ENCODE measurements around the gene CLIC4. TPM values are rescaled to one million over a fixed set of nuclear protein-coding genes. Genes with fewer than 3 reads are reported as not detected.

CLIC4 gene
- total RNA-seq, 1 donor = 711 TPM

DNA sequence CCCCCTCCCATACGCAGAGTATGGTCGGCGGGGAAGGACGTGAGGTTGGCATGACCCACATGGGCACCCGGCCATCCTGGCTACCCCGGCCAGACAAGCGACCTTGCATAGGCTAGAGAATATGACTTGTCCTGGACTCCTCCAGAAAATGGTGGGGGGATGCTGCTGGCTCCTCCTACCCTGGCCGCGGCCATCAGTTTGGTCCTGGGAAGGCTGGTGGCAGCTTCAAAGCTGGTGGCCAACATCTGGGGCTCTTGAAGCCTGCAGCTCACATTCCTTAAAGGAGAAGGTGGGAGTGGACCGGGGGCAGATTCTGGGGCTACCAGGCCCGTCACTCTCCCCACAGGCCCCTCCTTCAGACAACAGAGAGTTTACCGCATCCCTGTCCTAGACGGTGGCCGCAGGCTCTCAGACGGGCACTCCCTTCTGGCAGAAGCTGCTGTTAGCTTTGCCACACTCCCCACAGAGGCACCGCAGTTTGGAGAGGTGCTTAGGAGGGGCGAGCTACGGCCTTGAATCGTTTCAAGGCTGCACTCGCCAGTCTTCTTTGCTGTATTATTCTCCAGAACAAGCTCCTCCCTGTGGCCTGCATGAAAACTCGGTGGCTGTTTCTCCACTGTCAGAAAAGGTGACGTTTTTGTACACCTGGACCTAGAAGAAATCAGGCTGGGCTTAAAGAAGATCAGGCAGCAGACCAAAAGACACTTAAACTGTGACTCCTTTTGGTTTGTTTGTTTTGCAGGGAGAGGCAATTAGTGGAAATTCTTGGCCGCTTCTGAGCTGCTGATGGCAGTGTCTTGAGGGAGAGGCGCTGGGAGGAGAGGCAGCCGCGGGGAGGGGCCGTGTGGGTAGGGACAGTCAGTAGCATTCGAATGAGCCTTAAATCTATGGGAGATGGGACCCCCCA, 116.8 kb downstream of the CLIC4 start:
- Histone ChIP-seq H4K20me1 (ENCODE audit: insufficient read depth, low read length) (no peaks in the 10 kb centered on the region), H3K27ac (ENCODE audit: low read depth, low read length) (no peak overlapping the region), H3K4me2 (ENCODE audit: insufficient read depth, low read length) (peak overlapping the region; percentile 76), H3K9me3 (ENCODE audit: low read depth, low read length) (no peaks in the 10 kb centered on the region), H3K4me3 (ENCODE audit: insufficient read depth, low read length) (peak overlapping the region; percentile 53), H2AFZ (ENCODE audit: low read length) (peak overlapping the region; percentile 74), H3K27me3 (ENCODE audit: insufficient read depth, low read length) (no peaks in the 10 kb centered on the region), H3K36me3 (ENCODE audit: insufficient read depth, low read length) (no peaks in the 10 kb centered on the region), H3K4me1 (ENCODE audit: insufficient read depth, low read length) (peaks cover 11% of the 10 kb centered on the region), H3K79me2 (ENCODE audit: insufficient read depth, low read length) (no peaks in the 10 kb centered on the region)
- DNase-seq (ENCODE audit: insufficient read length, low spot score, missing footprints) = peak; percentile 91
- TF ChIP-seq, protein P1, sequence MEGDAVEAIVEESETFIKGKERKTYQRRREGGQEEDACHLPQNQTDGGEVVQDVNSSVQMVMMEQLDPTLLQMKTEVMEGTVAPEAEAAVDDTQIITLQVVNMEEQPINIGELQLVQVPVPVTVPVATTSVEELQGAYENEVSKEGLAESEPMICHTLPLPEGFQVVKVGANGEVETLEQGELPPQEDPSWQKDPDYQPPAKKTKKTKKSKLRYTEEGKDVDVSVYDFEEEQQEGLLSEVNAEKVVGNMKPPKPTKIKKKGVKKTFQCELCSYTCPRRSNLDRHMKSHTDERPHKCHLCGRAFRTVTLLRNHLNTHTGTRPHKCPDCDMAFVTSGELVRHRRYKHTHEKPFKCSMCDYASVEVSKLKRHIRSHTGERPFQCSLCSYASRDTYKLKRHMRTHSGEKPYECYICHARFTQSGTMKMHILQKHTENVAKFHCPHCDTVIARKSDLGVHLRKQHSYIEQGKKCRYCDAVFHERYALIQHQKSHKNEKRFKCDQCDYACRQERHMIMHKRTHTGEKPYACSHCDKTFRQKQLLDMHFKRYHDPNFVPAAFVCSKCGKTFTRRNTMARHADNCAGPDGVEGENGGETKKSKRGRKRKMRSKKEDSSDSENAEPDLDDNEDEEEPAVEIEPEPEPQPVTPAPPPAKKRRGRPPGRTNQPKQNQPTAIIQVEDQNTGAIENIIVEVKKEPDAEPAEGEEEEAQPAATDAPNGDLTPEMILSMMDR (IDR thresholded peaks at IDR 0.05; ENCODE audit: extremely low read depth, low read depth, low read length) = peak; percentile 37

DNA sequence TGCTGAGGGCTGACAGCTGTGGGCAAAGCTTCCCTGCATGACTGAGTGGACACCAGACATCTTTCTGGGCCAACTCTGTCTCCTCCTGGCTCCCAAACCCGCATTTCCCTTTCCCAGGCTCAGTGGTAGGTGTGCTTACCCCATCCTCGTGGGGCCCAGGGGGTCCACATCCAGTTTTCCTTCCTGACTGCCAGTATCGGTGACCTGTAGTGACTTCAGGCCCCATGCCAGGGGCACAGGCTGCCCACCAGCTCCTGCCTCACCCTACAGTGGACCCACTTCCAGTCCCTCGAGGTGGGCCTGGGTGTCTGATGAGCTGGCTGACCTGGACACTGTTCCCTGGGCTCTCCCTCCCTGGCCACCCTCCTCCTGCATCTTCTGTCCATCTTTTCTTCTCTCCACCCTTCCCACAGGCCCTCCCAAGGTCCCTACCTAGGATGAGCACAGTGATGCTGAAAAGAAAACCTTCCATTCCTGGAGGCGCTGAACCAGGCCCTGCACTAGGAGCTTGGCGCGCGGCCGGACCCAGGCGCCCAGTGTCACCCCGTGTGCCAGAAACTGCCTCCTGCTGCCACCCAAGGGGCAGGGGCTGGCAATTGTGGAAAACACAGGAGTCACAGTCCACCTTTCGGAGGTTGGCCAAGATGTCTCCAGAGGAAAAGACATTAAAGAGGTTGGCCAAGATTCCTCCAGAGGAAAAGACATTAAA, 117.7 kb downstream of the CLIC4 start:
- TF ChIP-seq, protein P1 (IDR thresholded peaks at IDR 0.05; ENCODE audit: extremely low read depth, low read depth, low read length) = no peak
- H2AFZ ChIP-seq (ENCODE audit: low read length) = no peak overlapping the region
- H3K4me1 ChIP-seq (ENCODE audit: insufficient read depth, low read length) = peaks cover 11% of the 10 kb centered on the region
- H3K4me3 ChIP-seq (ENCODE audit: insufficient read depth, low read length) = no peak overlapping the region
- no peak for DNase-seq (ENCODE audit: insufficient read length, low spot score, missing footprints)
- no peaks in the 10 kb centered on the region for H3K36me3 ChIP-seq (ENCODE audit: insufficient read depth, low read length)
- no peaks in the 10 kb centered on the region for H3K79me2 ChIP-seq (ENCODE audit: insufficient read depth, low read length)
- H3K27me3 ChIP-seq (ENCODE audit: insufficient read depth, low read length) = no peaks in the 10 kb centered on the region
- H3K4me2 ChIP-seq (ENCODE audit: insufficient read depth, low read length) = peak overlapping the region; percentile 76
- no peak overlapping the region for H3K27ac ChIP-seq (ENCODE audit: low read depth, low read length)
- H3K9me3 ChIP-seq (ENCODE audit: low read depth, low read length) = no peaks in the 10 kb centered on the region
- no peaks in the 10 kb centered on the region for H4K20me1 ChIP-seq (ENCODE audit: insufficient read depth, low read length)

DNA sequence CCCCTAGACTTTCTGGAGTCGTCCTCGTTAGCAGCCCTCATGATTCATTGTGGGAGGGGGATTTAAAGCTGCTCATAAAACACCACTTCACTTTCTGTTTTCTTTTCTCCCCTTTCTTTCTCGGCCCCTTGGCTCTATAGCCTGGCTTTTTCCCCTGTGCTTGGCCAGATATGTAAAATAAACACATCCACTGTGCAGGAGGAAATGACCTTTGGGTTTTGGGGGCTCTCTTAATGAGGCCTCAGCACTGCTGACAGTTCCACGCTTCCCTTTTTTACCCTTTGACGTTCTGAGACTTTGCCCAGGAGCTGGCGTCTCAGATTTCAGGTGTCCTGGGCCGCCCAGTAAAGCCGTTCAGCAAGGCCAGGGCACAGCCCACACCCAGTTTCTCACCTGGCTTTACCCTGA, 119.1 kb downstream of the CLIC4 start:
- DNase-seq (ENCODE audit: insufficient read length, low spot score, missing footprints) = no peak
- no peak overlapping the region for H3K4me2 ChIP-seq (ENCODE audit: insufficient read depth, low read length)

More for the DNA sequence above, 119.1 kb downstream of the CLIC4 start:
- TF ChIP-seq, protein P1 (IDR thresholded peaks at IDR 0.05; ENCODE audit: extremely low read depth, low read depth, low read length) = no peak
- H3K36me3 ChIP-seq (ENCODE audit: insufficient read depth, low read length) = no peaks in the 10 kb centered on the region
- H3K27ac ChIP-seq (ENCODE audit: low read depth, low read length) = no peak overlapping the region
- no peaks in the 10 kb centered on the region for H3K27me3 ChIP-seq (ENCODE audit: insufficient read depth, low read length)
- H2AFZ ChIP-seq (ENCODE audit: low read length) = no peak overlapping the region
- no peak overlapping the region for H3K4me3 ChIP-seq (ENCODE audit: insufficient read depth, low read length)
- peaks cover 11% of the 10 kb centered on the region for H3K4me1 ChIP-seq (ENCODE audit: insufficient read depth, low read length)
- H3K9me3 ChIP-seq (ENCODE audit: low read depth, low read length) = no peaks in the 10 kb centered on the region
- no peaks in the 10 kb centered on the region for H4K20me1 ChIP-seq (ENCODE audit: insufficient read depth, low read length)
- no peaks in the 10 kb centered on the region for H3K79me2 ChIP-seq (ENCODE audit: insufficient read depth, low read length)

Measured in osteoblast (primary cell).